Right hindlimb (tissue), 1 donor: ENCODE data around the gene DUSP6.
A peak's percentile ranks its signal among the peaks of the same experiment; 100 is the strongest.

ENCODE experiments used
- DNase-seq: peaks from one replicate; pipeline ENCODE4 v3.0.0-alpha.2; 2018

Gene DUSP6

DNA sequence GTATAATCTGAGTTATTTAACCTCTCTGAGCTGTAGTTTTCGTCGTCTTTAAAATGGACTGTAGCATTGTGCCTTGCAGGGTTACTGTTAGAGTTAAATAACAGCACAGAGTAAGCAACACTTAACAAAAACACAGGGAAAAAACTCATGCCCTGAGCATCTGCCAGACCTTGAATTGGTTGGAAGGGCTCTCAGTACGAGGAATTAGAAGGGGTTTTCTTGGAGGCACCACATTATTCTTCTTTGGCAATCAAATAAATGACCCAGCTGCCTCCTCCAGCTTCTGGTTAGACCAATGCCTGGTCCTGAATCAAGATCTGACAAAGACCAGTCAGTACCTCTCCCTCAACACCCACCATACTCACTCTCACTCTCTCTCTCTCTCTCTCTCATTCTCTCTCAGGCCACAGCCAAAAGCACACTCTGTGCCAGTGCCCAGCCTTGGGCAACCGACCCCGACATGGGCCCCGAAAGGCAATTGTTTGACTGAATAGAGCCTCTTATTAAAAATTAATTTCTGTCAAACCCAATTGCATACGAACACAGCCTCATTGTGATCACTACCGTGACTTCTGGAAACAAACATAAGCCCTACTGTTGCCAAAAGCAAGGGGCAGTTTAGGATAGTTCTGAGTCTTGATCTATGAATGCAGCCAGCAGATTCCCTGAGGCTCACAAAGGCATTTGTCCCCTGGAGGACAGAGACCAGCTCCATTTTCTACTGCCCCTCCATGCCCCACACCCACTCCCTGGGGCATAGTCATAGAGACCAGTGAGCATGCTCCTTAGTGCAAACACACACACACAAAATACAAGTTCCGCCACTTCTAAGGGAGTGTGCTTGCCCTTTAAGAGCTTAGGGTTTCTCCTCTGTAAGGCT is 23.9 kb downstream of the DUSP6 start:
- no peak for DNase-seq

- no peak for DNase-seq
Measured at GRCh38 chr12:89327486-89328094, 24.7 kb downstream of the DUSP6 start.

GRCh38 chr12:89326239-89327040 is 25.9 kb downstream of the DUSP6 start:
- DNase-seq: no peak

GRCh38 chr12:89325495-89325894 is 26.8 kb downstream of the DUSP6 start:
- DNase-seq: no peak

- DNase-seq: no peak
Measured at GRCh38 chr12:89324437-89324836, 27.9 kb downstream of the DUSP6 start.

DNA sequence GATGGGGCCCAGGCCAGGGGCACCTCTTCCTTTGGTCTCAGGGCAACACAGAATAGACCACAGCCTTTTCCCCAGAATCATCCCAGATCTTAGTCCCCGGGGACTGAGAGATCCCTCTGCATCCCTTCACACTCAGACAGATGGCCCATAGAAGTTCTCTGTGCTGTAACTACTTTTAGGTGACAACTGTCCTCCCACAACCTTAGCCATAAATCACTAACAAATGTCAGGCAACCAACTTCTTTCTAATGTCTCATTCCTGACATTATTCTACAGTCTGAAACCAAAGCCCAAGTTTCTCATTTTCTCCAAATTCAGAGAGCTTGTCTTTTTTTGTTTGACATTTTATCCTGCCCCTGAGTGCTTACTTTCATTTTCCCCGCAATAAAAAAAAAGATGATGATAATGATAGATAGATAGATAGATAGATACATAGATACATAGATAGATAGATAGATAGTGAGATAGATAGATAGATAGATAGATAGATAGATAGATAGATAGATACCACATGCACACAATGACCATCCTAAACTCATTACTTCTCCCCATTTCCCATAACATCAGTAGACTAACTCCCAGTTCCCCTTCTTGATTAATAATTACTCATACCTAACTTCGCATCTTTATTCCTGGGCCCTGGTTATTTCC is 28.6 kb downstream of the DUSP6 start:
- no peak for DNase-seq

DNA sequence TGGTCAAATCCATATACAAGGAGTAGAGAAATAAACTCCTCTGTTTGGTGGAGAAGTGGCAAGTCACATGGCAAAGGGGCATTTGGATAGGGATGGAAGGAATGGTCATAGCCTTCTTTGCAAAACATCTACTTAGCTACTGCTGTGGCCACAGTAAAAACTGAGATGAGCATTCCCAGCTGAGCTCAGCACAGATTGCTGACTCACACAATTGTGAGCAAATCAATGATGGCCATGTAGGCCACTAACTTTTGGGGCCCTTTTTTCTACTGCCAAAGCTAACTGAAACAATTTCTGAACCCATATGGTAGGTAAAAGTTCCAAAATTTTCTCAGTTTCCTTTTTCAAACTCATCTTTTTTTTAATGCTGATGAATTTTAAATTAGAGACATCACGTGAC is 31.6 kb downstream of the DUSP6 start:
- DNase-seq: no peak

GRCh38 chr12:89319606-89320005 is 32.7 kb downstream of the DUSP6 start:
- no peak for DNase-seq

DNA sequence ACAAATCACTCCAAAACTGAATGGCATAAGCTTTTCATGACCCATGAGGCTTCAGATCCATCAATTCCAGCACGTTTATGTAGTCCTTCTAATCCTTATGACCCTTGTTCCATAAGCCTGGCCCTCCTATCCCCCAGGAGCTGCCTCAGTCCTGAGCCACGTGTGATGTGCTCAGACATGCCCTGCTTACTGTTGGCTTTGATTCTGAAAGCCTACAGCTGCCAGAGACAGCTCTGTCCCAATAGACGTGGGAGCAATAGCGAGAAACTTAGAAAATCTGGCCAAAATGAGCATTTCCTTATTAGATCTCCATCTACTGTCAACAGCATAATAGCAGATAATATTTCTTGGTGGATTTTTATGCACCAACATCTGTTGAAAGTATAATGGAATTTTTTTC is 33.2 kb downstream of the DUSP6 start:
- peak; percentile 30 for DNase-seq

DNA sequence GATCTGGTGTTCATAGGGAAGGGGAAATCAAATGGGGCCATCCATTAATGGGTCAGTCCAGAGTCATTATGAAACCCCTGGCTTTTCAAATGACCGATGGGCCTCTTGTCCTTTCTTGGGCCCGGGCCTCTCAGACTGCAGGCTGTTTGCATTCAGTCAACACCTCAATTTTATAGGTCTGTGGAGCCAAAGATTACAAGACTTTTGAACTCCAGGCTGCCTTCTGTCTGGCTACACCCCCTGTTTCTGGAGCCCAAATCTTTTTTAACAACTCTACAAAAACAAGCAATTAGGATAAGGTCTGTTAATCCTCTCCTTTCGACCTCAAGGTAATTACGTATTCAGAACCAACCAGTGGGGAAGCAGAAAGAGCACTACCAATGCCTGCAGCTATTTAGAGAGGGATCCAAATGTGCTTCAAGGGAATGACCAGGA is 35.6 kb downstream of the DUSP6 start:
- no peak for DNase-seq

- DNase-seq: no peak
Measured at GRCh38 chr12:89314060-89314761, 38.1 kb downstream of the DUSP6 start.

DNA sequence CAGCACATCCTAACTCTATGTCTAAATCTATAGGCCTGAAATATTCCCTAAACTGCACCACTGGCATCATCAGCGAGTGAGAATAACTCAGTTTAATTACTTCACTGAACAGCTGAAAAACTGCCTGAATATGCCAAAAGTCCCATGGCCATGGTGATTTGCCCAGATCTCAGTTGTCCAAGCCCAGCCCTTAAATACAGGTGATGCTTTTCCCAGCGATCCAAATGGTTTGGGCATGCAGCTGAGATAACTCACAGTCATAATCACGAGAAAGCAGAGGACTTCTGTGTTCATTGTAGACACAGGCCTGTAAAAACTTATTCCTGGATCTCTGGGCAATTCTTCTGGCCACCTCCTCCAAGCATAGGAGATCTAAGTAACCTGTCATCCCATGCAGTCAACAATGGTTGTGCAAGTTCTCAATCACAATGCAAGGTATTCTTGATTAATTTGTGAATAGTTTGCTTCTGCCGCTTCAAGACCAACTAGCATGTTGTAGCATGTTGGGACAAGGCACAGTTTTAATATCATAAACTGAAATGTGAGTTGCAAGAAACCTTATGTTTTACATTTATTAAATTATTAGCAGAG is 40.5 kb downstream of the DUSP6 start:
- DNase-seq: no peak

DNA sequence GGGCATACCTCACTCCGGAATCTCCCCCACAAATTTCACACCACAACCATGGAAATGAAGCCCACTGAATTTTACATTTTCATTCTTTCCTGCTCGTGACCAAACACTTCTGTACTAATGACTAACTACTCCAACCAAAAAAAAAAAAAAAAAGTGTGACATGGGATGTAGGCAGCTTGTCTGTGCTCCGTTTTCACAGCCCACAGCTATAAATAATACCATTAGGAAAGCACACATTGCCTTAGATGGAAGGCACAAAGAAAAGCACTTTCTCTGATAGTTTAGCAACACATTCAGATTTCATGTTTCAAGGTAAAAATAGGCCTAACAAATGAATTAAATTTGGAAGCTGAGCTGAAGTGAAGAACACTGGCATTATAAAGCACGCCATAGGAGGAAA is 42.5 kb downstream of the DUSP6 start:
- DNase-seq: no peak

DNA sequence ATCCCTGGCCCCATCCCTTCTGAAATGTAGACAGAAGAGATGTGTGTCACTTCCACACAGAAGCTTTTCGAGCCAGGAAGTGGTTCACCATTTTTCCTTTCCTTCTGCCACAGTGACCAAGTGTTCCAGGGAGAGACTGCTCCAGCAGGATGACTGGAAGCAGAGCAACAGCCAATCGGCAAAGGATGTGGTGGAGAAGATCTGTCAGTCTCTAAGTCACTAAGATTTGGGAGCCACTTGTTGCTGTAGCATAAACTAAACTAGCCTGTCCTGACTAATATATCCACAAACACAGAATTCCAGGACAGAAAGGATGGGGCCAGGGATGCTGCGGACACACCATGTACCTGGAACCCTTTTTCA is 42.9 kb downstream of the DUSP6 start:
- DNase-seq: no peak

- no peak for DNase-seq
Measured at GRCh38 chr12:89307474-89308253, 44.6 kb downstream of the DUSP6 start.

GRCh38 chr12:89306827-89307473 is 45.4 kb downstream of the DUSP6 start:
- no peak for DNase-seq

DNA sequence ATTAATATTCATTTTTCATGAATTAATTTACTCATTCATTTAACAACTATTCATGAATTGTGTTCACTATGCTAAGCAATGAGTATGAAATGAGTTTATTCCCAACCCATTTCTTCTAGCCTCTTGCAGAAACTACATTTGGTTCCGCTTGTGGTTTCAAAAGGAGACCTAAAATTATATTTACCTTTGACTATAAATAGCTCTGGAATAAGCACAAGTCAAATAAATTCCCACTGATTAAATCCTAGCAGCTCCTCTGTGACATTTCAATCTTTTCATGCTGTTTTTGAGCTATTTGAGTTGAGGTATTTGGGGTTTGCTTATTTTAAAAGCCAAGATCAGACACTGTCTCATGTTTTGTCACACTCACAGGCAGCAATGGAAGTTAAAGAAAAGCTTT is 46.9 kb downstream of the DUSP6 start:
- no peak for DNase-seq

GRCh38 chr12:89299931-89300330 is 52.4 kb downstream of the DUSP6 start:
- no peak for DNase-seq

- no peak for DNase-seq
Measured at GRCh38 chr12:89299417-89299816, 52.9 kb downstream of the DUSP6 start.
